ENCODE data around the gene CNOT1.

The CNOT1 gene

DNA sequence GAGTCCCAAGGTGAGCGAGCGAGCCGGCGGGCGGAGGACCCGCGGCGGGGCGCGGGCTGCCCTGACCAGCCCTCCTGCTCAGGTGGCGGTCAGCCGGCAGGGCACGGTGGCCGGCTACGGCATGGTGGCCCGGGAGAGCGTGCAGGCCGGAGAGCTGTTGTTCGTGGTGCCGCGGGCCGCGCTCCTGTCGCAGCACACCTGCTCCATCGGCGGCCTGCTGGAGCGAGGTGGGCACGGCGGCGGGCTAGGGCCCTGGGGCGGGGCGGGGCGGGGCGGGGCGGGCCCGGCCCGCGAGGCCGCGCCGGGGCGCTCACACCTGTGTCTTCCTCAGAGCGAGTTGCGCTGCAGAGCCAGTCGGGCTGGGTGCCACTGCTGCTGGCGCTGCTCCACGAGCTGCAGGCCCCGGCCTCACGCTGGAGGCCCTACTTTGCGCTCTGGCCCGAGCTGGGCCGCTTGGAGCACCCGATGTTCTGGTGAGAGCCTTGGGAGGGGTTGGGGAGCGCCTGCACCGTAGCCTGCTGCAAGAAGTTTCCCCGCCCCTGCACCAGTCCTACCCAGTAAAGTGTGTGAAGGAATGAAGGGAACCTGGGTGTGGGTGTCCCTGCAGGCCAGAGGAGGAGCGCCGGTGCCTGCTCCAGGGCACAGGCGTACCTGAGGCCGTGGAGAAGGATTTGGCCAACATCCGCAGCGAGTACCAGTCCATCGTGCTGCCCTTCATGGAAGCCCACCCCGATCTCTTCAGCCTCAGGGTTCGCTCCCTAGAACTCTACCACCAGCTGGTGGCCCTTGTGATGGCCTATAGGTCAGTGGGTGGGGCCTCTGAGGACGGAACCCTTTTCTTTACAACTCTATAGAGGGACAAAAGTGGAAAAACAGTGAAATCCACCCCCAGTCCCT is 113.5 kb downstream of the CNOT1 start:
- no peak for FAIRE-seq

DNA sequence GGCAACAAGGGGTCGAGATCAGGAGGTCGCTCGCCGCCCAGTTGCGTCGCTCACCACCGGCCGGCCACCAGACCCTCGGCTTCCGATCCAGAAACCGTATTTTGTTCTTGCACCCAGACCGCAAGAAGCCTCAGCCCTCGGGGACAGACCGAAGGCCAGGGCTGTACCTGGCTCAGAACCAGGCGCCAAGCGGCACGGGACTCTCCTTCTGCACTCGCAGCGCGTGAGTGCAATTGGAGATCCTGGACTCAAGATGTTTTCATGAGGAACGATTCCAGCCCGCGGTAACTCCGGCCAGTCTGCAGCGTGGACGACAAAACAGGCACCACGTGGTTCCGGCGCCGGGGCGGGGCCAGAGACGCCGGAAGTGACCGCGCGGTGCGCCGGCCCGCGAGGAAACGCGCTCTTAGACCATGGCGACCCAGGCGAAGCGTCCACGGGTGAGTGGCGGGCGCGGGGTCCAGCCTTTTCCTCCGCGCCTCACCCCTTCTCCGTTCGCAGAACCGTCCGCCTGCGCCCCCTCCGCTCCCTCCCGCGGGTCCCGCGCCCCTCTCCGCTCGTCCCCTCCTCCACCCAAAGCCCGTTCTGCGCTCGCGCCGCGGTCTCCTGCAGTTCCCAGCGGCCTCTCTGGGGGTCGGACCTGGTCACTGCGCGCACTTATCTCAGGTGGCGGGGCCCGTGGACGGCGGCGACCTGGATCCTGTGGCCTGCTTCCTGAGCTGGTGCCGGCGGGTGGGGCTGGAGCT is 114.3 kb downstream of the CNOT1 start, which contains the start of gene SETD6:
SETD6 (plus strand) TSS at position 393 of the 746 bp plus-strand sequence; CDS start at position 414, 21 bp downstream.
- FAIRE-seq, result no peak

DNA sequence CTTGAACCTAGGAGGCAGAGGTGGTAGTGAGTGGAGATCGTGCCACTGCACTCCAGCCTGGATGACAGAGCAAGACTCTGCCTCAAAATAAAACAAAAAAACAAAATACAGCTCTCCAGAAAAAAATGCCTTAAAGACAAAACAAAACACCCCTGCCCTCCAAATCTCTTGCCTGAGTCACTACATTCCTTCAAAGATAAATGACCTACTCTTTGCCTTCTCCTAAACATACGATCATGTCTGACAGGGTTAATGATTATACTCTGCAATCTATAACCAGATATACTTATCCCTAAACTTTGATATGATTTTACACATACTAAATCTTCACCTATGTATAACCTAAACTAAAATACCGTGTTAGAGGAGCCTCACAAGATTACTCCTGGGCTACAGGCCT is 115.8 kb downstream of the CNOT1 start:
- no peak for FAIRE-seq

DNA sequence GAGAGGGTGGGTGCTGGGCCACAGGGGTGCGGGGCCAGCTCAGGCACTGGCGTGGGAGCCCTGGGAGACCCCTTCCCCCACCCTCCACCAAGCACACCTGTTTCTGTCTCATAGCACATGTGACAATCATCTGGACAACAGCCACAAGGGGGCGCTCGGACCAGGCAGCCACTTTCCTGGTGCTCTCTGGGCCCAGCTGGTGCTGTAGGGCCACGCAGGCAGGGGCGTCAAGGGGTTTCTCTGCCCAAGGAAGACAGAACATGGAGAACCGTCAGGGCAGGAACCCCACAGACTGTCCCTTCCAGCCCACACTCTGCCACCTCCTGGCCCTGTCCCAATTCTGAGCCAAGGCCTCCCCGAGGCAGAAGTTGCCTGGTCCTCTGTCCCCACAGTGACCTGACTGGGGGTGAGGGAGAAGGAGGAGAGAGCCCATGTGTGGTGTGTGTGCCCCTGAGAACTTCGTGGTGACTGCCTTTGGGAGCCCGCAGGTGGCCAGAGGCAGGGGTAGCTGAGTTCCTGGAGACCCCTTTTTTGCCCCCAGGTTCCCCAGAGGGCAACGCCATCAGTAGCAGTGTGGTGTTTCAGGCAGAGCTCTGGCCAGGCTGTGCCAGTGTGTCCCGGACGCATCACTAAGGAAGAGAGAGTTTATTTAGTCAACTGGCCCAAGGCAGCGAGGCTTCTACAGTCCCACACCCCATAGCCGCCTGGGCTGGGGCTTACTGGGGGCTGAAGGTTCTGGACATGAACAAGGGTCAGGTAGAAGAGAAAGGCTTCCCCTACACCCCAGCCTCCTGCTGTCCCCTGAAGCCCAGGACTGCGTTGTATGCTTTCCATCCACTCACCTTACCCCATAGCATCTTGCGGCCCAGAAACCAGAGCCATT is 117.5 kb downstream of the CNOT1 start:
- FAIRE-seq, result no peak

DNA sequence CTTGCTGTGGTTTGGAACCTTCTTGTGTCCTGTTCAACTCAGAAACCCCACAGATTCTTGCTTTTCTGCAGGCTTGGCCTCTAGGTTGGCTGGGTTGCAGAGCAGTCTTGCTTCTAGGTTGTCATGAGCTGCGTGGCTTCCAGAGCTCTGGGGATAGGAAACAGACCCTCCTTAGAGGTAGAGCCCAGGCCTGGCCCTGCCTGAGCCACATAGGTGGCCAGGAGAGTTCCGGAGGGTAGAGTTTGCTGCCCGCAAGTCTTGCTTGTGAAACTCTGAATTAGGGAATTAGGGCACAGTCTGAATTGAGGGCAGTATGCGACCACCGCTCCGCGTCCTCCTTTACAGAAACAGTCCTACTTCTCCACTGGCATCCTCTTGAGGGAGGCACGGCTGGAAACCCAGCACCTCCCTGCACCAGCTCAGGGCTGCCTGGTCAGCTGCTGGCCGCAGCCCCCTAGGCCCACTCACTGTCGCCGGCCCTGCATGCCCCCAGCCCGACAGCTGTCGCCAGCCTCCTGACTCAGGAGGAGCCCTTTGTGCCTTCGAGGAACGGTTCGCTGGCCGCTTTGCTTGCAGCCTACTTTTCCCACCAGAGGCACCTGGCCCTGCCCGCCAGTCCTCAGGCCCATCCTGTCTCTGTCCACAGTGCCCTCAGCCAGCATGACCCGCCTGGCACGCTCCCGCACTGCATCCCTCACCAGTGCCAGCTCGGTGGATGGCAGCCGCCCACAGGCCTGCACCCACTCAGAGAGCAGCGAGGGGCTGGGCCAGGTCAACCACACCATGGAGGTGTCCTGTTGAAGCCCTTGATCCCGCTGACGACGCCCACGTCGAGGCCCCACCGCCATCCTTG is 118.6 kb downstream of the CNOT1 start:
- no peak for FAIRE-seq

DNA sequence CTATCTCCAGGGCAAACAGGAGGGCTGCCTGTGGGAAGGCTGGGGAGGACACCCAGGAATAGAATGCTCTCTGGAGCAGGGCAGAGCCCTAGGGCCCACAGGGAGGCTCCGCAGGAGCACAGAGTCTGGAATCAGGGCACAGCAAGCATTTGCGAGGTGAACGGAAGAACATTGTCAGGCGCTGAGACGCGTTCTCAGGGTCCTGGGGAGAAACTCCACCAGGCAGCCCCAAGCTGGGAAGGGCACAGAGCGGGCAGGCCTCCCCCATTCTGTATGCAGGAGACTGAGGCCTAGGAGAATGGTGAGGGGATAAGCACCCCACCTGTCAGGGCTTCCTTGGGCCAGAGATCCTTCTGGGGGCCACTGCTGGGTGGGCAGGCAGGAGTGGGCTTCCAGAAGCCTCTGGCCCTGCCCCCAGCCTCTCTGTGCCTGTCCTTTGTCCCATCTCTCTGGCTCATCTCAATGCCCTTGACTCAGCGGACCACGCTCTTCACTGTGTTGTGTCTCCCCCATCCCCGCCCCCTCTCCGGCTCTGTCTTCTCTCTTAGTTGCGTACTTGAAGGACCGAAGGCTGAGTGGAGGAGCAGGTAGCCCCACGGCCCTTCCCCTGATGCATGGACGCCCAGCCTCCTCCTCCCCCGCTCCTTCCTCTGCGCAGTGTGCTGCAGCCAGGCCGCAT is 119.4 kb downstream of the CNOT1 start:
- FAIRE-seq, result no peak

DNA sequence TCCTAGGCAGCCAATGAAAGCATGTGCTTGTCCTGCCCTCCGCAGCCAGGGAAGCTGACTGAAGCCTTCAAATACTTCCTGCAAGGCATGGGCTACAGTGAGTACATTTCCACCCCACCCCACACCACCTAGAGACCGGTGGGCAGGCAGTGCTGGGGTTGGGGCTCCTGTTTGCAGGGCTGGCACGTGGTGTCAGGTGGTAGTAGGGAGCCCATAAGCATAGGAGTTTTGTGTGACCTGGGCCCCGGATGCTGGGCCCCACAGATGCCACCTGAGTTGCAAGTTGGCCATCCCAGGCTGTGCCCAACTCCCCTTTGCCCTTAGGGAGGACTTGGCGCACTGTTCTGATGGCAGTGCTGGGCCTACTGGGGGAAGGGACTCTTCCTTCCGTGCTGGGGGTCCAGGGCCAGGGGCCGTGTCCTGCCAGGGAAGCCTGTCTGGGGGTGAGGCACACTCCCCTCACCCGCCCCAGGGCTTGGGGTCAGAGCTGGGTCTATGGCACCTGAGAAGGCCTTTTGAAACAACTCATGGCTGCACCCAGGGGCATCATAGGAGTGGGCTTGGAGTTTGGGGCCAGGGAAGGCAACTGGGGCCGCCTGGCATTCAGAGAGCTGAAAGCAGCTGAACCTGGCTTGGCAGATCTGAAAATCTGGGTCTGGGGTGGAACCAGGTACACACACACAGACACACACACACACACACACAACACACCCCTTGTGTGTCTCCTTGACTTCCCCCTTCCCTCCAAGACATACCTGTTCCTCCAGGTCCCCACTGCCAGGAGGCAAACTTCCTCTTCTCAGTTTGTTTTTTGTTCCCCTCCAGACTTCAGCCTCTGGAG is 120.2 kb downstream of the CNOT1 start:
- FAIRE-seq, result no peak

DNA sequence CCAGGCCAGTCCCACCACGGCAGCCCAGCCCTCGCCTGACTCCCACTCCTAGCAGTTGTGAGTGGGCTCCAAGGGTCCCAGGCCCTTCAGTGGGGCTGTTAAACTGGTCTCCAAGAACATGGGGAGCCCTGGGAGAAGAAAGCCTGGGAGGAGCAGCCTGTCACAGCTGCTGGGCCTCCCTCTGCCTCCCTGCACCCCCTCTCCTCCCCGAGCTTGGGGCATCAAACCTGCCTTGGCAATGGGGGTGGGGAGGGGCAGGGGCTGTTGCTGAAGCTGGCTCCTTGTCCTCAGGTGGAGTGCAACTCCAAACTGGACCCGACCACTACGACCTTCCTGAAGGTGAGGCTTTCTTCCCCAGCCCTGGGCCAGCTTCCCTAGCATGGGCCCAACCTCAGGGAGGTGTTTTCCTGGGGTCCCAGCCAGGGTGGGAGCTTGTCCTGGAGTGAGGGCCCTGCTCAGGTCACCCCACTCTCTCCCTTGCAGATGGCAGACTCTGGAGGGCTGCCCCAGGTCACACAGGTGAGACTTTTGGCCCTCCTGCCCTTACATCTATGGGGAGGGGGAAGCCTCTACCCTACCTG is 120.9 kb downstream of the CNOT1 start:
- FAIRE-seq, result no peak

DNA sequence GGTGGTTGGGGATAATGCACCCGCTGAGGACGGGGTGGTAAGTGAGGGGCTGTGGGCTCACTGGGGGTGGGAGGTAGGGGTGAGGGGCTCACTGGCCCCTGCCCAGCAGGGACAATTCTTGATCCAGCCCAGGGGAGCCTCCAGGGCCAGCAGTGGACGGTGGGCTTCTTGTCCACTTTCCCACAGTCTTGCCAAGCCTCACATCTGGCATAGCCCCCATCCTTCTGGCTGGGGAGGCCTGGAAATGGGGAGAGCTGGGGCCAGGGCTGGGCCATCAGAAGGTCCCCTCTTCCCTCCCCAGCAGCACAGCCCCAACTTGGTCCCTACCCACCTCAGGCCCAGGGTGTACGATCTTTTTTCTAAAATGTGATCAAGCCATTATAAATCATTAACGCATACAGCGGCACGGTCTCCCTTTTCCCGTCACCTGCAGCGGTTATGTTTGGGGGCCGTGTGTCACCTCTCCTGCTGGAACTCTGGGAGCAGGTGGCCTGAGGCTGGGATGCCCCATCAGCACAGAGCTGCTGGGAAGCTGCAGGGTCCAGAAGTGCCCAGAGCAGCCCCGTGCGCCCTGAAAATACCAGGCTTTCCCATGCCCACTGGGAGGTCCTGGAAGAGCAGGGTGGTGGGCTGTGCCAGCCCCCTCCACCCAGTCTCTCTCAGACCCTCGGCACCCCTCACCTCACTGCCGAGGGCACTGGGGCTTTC is 121.5 kb downstream of the CNOT1 start:
- FAIRE-seq, result no peak

DNA sequence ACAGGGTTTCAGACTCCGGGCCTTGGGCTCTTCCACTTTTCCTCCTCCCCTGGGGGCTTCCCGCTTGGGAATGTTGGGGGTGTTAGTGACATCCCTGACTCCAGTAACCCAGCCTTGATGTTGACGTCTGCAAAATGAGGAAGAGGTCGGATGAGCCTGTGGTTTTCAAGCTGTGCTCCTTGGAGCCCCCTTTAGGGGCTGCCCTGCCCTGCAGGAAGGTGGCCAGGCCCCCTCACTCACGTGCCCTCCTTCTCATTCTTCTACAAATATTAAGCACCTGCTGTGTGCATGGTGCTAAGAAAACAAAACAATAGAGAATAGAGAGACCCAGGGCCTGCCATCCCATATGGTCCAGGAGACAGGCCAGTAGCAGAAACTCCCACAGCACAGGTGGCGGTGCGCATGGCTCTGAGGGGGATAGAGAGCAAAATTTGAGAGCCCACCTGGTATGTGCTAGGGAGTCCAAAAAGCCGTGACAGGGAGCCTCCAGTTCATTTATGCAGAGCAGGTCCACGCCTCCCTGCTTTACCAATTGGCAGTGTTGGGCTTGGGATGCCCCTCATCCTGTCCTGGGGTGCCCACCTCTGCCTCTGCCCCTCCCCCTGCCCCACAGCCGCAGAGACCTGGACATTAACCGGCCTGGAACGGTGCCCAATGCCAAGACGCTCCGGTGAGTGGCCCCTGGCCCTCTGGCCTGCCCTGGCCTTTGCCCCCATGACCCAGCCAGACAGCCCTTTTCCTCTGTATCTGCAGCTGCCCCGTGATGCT is 122.2 kb downstream of the CNOT1 start:
- no peak for FAIRE-seq

DNA sequence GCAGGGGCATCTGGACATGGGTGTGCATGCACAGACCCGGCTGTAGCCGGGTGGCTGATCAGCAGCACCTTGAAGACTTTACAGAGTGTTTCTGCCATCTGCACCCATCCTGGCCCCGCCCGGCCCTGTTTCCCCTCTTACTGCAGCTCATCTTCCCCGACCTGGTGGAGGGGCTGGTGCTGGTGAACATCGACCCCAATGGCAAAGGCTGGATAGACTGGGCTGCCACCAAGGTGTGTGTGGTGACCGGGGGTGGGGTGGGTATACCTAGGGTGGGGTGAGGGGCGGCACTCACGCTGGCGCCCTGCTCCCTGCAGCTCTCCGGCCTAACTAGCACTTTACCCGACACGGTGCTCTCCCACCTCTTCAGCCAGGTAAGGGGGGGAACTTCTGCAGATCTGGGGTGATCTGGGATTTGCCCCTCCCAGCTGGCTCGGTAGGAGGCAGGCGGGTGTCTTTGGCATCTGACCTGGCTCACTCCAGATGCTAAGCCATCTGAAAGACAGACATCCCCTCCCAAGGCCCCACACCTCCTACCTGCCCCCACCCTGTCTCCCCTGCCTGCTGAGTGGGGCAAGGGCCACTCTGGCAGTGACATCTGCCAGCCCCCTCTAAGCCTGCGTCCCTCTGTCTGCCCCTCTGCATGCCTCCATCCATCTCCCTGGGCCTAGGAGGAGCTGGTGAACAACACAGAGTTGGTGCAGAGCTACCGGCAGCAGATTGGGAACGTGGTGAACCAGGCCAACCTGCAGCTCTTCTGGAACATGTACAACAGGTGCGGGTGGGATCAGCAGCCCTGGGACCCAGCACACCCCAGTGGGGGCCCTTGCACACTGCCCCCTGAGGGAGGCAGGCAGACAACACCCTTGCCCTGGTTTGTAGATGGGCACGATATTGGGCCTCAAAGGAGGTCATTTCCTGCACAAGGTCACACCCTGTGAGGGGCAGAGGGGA is 123.1 kb downstream of the CNOT1 start:
- no peak for FAIRE-seq

DNA sequence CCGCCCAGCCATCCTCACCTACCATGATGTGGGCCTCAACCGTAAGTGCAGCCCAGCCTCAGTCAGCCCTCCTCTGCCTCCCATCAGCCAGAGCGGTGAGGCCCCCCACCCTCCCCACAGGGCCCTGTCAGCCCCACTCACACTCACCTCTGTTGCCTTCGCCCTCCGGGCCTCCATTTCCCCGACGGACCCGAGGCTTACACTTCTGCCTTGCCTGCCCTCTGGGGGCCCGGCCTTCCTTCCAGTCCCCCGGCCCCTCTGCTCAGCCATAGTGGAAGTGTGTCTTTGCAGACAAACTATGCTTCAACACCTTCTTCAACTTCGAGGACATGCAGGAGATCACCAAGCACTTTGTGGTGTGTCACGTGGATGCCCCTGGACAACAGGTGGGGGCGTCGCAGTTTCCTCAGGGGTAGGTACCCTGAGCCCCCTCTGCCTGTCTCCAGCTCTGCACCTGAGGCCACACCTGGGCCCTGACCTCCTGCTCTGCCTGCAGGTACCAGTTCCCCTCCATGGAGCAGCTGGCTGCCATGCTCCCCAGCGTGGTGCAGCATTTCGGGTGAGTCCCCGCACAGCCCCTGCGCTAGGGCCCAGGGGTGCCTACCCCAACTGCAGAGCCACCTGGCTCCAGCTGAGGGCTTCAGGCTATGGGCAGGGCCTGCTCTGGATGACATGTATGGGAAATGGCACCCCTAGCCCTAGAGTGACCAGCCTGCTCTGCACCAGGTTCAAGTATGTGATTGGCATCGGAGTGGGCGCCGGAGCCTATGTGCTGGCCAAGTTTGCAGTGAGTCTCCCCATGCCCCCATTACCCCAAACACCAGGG is 125.5 kb downstream of the CNOT1 start:
- no peak for FAIRE-seq

DNA sequence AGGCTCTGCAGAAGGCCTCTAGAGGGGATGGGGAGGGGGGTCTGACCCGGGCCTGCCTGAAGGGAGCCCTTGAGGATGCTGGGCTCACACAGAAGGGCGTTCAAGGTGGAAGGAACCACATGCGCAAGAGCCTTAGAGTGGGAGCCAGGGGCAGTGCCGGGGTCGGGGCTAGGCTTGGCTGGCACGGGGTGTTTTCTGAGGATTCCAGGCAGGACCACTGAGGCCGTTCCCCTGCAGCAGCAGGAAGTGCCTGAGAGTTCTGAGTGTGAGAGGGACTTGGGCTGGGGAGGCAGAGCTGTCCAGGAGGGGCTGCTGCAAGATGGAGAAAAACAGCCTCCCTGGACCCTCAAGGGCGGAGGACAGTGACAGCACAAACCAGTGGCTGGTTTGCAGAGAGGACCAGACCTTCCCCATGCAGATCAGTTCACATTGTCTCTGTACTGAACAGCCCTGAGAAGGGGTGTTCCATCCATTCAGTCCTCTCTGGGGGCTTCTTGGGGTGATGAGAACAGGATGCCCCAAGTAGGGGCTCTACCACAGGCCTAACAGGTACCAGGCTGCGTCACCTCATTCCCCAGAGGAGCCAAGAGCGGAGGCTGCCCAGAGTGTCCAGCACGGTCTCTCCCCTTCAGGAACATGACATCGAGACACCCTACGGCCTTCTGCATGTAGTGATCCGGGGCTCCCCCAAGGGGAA is 126.3 kb downstream of the CNOT1 start:
- FAIRE-seq, result no peak

DNA sequence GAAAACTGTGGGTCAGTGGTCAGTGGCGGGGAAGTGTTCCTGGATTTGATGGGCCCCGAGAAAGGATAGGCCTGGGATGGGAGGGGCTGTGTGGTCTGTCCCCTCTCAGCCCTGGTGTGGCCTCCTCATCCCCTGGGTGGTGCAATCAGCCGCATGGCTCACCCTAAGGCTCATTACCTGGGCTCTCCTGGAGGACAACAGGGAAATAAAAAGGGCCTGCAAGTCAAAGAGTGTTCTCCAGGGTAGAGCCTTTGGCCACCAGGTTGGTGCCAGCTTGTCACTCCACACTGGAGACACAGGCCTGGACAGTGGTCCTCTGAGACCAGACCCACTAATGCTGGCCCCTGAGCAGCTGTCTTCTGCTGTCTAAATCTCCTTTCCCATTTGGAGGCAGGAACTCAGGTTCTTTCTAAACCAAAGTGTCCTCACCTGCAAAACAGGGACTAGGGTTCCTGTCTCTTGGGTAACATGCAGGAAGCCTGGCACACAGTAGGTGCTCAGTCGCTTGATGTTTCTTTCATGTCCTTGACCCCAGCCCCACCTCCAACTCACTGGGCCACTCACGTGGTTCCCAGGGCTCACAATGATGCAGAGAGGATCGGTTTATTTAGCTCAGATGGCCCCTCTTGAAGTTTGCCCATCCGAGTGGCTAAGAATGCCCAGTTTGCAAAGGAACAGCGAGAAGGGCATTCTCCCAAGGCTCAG is 127.3 kb downstream of the CNOT1 start:
- no peak for FAIRE-seq

Data from colon (tissue), 2 donors.